ENCODE results near the gene MMP15.

DNA sequence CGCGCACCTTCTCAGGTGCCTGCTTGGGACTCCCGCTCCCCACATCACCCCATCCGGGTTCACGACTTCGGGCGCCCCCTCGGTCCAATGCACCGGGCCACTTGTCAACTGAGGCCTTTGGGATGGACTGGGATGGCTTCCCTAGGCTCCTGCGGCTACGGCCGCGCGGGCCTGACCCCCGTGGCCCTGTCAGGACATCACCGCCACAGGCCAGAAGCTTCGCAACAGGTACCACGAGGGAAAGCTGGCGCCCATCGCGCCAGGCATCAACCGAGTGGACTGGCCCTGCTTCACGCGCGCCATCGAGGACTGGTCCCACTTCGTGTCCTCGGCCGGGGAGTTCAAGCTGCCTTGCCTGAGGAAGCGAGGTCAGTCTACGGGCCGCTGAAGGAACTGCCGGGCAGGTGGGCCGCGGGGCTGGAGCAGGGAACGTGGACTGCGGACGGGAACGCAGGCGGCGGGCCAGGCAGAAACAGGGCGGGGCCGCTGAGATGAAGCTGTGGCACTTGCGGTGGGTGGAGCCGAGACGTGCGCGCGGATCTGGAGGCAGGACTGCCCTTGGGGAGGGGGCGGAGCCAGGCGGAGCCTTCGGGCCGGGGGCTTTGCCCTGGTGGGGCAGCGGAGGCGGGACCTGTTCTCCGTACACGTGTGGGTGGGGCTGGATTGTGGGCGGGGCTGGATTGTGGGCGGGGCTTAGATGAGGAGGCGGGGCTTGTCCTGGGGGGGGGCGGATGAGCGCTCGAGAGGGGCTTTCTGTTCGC lies 40.9 kb upstream of the MMP15 start:
- TF ChIP-seq POLR2A (IDR thresholded peaks at IDR 0.05) (no peak), CTCF (IDR thresholded peaks at IDR 0.05) (no peak)
